DOHH2 (cell line): Measurements from ENCODE around the gene EEF1AKMT3.

Source experiments
- CTCF ChIP-seq: fragments of 200-600 bp; sonication (generic); IDR thresholded peaks from one replicate; pipeline ENCODE4 v1.5.1; 2014; ENCODE audit warnings: antibody characterized with exemption, mild to moderate bottlenecking, low read depth, low read length; ENCODE audit not compliant: poor library complexity, severe bottlenecking
- EZH2phosphoT487 ChIP-seq: fragments of 200-600 bp; sonication (generic); IDR thresholded peaks from 2 replicates; pipeline ENCODE4 v1.6.1; 2017; ENCODE audit warnings: borderline replicate concordance, mild to moderate bottlenecking, antibody characterized with exemption, low read length, moderate library complexity, mixed read lengths

- TF ChIP-seq CTCF, result no peak
- no peak for TF ChIP-seq EZH2phosphoT487
Measured at GRCh38 chr12:57734591-57734990, 37.8 kb upstream of the EEF1AKMT3 start.
